KBM-7 (cell line): ENCODE measurements around the gene TMEM254.
"Not testable (repeated sequence)": the region's sequence is repeated elsewhere in the genome, so short reads cannot be mapped to it uniquely, and the experiment has no call there.

ENCODE experiments used
- DNase-seq: peaks from one replicate; pipeline ENCODE4 v3.0.0-alpha.2; 2015
- in situ Hi-C: fragments of 300-500 bp; cut with MboI; formaldehyde crosslinking; loops from 2 replicates; pipeline ENCODE4 v1.14.3; 2020; ENCODE audit warnings: low sequenced_read_pairs, low pct_unique_long_range_greater_than_20kb, mixed read lengths

Gene TMEM254, protein sequence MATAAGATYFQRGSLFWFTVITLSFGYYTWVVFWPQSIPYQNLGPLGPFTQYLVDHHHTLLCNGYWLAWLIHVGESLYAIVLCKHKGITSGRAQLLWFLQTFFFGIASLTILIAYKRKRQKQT

DNA sequence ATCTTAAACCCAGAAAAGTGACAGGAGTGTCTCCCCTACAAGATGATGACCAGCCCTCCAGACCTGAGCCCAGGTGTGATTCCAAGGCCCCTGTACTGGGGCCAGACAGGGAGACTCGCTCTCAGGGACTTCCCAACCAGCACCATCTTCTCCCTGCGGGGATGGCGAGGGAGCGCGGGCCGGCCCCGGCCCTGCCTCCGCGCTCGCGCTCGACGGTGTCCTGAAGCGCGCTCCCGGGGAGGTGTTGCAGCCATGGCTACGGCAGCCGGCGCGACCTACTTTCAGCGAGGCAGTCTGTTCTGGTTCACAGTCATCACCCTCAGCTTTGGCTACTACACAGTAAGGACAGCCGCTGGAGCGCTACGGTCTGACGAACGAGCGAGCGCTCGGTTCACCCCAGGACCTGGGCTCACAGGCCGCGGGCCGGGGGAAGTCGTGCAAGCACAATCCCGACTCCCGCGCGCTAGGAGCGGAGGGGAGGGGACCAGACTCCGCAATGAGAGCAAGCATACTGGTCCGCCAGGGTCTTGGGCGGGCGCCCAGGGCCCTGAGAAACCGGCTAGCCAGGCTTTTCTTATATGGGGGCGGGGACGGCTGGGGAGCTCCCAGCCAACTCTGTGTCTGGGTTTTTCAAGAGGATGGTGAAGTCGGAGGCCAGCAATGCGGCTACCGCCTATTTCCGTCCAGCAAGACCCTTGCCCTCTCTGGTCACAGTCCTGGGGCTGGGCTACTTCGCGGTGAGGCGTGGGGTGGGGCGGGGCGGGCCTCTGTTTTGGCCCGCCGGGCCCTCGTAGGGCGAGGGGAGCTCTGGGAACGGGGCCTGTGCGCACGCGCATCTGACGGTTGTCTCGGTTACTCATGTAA lies at the start of gene TMEM254:
Gene TMEM254 (plus strand): TSS at position 218 of the 864 bp plus-strand sequence. CDS start 35 bp downstream, at position 253.
- in situ Hi-C loops: no loop called here
- DNase-seq: peak; percentile 88

- in situ Hi-C loops, DNase-seq: not testable (repeated sequence)
Observed at GRCh38 chr10:80029205-80029604, 49.3 kb upstream of the TMEM254 start.

DNA sequence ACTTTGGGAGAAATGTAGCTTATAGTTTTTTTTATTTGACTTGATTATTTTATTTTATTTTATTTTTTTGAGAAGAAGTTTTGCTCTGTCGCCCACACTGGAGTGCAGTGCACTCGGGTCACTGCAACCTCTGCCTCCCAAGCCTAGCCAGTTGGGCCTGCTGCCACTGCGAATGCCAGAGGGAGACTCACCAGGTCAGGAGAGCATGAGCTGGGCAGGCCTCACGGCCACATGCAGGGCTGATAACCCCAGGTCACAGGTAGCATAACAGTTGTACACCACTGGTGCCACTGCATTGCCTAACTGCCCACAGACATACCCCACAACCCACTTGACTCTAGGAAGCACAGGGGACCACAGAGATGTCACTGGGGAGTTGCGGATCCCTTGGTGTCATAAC lies 48.6 kb upstream of the TMEM254 start:
- DNase-seq, in situ Hi-C loops: not testable (repeated sequence)

GRCh38 chr10:80032503-80032902 lies 46.0 kb upstream of the TMEM254 start:
- DNase-seq: no peak
- in situ Hi-C loops: no loop called here

GRCh38 chr10:80034766-80035165 lies 43.7 kb upstream of the TMEM254 start:
- in situ Hi-C loops, DNase-seq: not testable (repeated sequence)

- in situ Hi-C loops, DNase-seq: not testable (repeated sequence)
Observed at GRCh38 chr10:80035430-80035829, 43.0 kb upstream of the TMEM254 start.

- in situ Hi-C loops, DNase-seq: not testable (repeated sequence)
Observed at GRCh38 chr10:80036921-80037500, 41.5 kb upstream of the TMEM254 start.

- DNase-seq, in situ Hi-C loops: not testable (repeated sequence)
Observed at GRCh38 chr10:80038226-80038625, 40.2 kb upstream of the TMEM254 start.

GRCh38 chr10:80041162-80041561 lies 37.3 kb upstream of the TMEM254 start:
- in situ Hi-C loops: no loop called here
- no peak for DNase-seq

- DNase-seq: peak; percentile 23
- in situ Hi-C loops: not testable (repeated sequence)
Observed at GRCh38 chr10:80044935-80045334, 33.5 kb upstream of the TMEM254 start.

- in situ Hi-C loops: no loop called here
- DNase-seq: peak; percentile 55
Observed at GRCh38 chr10:80046629-80047441, 31.6 kb upstream of the TMEM254 start.

DNA sequence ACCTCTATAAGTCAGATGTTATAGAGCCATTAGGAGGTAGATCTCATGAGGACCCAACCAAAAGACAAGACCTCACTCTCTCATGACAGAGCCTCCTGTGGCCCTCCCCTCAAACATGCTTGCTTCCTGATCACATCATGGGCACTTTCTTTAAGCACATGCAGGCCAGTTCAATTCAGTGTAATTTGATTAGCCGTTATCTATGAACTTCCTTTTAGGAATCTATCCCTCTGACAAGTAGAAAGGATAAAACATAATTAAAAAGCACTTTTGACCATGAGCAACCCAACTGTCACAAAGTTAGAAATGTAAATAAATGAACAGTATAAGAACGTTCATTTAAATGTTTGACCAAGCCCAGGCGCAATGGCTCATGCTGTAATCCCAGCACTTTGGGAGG lies 27.7 kb upstream of the TMEM254 start:
- no peak for DNase-seq
- in situ Hi-C loops: no loop called here

GRCh38 chr10:80051993-80052392 lies 26.5 kb upstream of the TMEM254 start:
- DNase-seq: no peak
- in situ Hi-C loops: no loop called here

DNA sequence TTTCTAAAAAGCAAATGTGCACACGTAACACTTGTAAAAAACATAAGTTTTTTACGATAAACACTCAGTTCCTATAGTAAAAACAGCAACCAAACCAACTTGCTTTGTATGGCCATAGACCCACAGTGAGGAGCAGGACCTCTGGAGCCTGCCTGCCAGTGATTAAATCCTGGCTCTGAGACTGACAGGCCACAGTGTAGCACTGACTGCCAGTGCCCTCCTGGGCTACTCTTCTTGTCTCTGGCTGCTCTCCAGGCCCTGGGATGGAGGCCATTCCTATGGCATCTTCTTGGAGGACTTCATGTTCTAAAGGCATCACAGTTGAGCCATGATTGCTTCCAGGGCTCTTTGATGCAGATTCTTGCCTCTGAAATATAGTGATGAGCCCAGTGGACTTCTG lies 22.7 kb upstream of the TMEM254 start:
- DNase-seq: no peak
- in situ Hi-C loops: no loop called here

GRCh38 chr10:80057171-80057570 lies 21.3 kb upstream of the TMEM254 start:
- no peak for DNase-seq
- in situ Hi-C loops: no loop called here

DNA sequence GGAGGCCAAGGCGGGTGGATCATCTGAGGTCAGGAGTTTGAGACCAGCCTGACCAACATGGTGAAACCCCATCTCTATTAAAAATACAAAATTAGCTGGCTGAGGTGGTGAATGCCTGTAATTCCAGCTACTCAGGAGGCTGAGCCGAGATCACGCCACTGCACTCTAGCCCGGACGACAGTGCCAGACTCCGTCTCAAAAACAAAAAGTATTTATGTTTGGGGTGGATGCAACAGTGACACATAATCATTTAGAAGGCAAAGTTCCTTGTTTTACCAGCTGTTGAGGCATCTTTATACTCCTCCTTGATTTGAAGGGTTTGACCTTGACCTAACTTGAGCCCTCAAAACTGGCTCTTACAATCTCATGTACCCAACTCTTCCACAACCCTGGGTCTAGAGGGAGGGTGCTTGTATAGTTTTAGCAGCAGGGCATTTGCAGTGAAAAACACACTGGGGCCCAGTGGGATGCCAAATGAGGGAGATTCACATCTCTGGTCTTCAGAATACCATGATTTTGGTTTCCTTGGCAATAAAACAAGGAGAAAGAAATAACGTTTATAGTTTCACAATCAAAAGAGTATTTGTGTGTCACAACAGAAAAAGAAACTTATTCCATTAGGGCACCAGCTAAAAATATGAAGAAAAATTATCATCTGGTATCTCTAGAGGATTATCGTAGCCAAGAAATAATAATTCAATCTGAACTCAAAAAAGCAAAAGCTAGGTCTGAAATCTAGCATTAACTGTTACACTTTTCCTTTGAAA lies 14.2 kb upstream of the TMEM254 start:
- in situ Hi-C loops: no loop called here
- no peak for DNase-seq

DNA sequence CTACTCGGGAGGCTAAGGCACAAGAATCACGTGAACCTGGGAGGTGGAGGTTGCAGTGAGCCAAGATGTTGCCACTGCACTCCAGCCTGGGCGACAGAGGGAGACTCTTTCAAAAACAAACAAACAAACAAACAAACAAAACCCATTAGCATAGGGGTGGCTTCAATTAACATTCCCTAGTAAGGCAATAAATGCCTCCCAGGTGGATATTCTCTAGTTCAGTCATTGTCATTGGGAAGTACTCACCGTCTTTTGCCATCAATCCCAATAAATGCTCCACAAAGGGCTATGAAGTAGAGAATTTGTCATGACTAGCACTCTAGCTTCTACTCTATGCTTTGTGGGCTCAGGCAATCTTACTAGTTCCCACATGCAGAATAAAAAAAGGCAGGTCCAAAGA lies 11.7 kb upstream of the TMEM254 start:
- DNase-seq: no peak
- in situ Hi-C loops: no loop called here

DNA sequence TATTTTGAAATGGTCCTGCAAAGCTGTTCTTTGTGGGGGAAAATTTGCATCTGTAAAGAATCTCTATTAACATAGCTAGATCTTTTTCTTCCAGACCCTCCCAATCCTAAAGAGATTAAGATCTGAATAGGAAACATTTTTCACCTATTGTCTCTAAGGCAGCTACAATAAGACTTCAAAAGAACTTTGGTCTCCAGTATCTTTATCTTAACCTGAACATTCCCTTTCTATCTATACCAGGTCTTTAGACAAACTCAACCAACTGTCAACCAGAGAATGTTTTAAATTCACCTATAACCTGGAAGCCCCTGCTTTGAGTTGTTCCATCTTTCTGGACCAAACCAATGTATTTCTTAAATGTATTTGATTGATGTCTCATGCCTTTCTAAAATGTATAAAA lies 10.6 kb upstream of the TMEM254 start:
- DNase-seq, in situ Hi-C loops: not testable (repeated sequence)

DNA sequence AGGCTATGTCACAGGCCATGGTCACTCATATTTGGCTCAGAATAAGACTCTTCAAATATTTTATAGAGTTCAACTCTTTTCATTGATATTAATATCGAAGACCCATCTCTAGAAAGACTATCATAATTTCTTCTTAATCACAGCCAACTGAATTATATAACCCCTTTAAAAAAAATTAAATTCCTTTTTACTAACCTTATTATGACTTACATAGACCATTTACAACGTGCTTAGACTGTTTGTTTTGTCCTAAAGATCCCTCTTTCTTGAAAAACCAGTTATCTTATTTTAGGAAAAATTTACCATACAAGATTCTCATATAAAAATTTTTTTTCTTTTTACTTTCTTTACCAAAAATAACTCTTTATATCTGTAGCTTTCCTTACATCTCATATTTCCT lies 10.2 kb upstream of the TMEM254 start:
- in situ Hi-C loops: no loop called here
- DNase-seq: no peak
